HG03039 (cell line): ENCODE measurements around the gene ROGDI.
A peak's percentile ranks its signal among the peaks of the same experiment; 100 is the strongest.

ENCODE experiments used
- ATAC-seq: cut with Tn5 transposase; IDR thresholded peaks from one replicate; pipeline ENCODE4 v1.9.1; 2021; ENCODE audit warnings: mild to moderate bottlenecking, moderate library complexity; ENCODE audit not compliant: unreplicated experiment

ROGDI gene

GRCh38 chr16:4768549-4769305 lies 33.7 kb downstream of the ROGDI start:
- ATAC-seq, result peak; percentile 50

DNA sequence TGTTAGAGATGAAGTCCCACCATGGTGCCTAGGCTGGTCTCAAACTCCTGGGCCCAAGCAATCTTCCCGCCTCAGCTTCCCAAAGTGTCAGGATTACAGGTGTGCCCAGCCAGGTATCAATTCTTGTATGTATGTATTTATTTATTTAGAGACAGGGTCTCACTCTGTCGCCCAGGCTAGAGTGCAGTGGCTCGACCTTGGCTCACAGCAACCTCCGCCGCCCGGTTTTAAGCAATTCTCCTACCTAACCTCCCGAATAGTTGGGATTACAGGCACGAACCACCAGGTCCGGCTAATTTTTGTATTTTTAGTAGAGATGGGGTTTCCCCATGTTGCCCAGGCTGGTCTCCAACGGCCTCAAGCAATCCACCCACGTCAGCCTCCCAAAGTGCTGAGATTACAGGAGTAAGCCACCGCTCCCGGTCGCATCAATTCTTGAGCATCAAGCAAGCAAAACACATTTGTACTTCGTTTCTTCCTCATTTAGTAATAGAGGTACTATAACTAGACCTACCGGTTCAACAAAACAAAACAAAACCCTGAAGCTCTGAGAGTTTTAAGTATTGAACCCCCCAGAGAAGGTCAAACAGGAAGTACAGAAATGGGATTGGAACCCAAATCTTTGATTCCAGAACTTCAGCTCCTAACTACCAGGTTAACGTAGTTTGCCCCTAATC lies 34.4 kb downstream of the ROGDI start:
- ATAC-seq, result no peak

DNA sequence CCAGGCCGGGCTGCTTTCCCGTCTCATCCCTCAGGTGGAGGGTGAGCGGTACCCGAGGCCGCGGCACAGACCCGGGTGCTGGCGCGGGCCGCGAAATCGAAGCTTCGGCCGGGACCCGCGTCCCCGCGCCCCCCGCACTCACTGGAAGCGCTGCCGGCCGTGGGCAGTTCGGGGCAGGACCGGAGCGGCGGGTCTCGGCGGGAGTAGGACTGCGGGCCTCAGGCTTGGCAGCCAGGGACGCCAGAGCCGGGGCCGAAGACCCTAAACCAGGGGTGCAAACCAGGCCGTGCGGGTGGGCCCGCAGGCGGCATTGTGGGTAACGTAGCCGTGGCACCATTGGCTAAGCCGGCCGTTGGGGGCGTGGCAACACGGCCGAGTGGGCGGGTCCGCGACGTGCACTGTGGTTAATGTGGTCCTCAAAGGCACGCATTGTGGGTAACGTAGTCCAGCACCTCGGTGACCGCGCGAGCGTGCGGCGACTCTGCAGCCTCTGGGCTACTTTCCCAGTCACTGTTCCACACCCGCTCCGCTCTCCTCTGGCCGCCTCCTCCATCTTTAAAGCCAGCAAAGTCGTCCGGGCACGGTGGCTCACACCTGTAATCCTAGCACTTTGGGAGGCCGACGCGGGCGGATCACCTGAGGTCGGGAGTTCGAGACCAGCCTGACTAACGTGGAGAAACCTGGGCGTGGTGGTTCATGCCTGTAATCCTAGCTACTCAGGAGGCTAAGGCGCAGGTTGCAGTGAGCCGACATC lies 35.4 kb downstream of the ROGDI start, which contains the start of gene ZNF500:
ZNF500 (minus strand) TSS at position 288 of the 754 bp plus-strand sequence. CDS start 1,184 bp downstream, outside the sequence.
- peak; percentile 72 for ATAC-seq

- ATAC-seq, result no peak
These were observed 36.6 kb downstream of the ROGDI start for GRCh38 chr16:4765511-4766474.

GRCh38 chr16:4763791-4764190 lies 38.6 kb downstream of the ROGDI start:
- no peak for ATAC-seq

- ATAC-seq, result no peak
These were observed 40.2 kb downstream of the ROGDI start for GRCh38 chr16:4762205-4762604.

- no peak for ATAC-seq
These were observed 42.1 kb downstream of the ROGDI start for GRCh38 chr16:4760221-4760910.

DNA sequence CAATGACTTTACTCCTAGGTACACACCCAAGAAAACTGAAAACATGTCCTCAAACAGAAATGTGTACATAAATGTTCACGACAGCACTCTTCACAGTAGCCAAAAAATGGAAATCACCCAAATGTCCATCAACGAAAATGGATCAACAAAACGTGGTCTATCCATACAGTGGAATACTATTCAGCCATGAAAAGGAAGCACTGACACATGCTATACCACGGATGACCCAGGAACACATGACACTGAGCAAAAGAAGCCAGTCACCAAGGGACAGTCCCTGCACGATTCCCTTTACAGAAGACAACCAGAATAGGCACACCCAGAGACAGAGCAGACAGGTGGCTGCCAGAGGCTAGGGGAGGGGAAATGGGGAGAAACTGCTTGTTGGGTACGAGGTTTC lies 46.7 kb downstream of the ROGDI start:
- no peak for ATAC-seq

DNA sequence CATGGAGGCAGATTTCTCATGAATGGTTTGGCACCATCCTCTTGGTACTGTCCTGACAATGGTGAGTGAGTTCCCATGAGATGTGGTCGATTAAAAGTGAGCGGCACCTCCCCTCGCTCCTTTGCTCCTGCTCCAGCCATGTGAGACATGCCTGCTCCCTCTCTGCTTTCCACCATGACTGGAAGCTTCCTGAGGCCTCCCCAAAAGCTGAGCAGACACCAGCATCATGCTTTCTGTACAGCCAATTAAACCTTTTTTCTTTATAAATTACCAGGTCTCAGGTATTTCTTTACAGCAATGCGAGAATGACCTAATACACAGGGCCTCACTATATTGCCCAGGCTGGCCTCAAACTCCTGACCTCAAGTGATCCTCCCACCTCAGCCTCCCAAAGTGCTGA lies 47.6 kb downstream of the ROGDI start:
- ATAC-seq, result no peak

DNA sequence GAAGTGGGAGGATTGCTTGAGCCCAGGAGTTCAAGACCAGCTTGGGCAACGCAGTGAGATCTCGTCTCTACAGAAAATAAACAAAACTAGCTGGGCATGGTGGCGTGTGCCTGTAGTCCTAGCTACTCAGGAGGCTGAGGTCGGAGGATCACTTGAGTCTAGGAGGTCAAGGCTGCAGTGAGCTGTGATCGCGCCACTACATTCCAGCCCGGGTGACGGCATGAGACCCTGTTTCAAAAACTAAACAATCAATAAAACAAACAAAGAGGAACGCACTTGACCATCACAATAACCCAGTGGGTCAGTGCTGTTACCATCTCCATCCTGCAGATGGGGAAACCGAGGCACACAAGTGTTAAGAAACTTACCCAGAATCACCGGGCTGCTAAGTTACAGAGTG lies 49.2 kb downstream of the ROGDI start:
- no peak for ATAC-seq

DNA sequence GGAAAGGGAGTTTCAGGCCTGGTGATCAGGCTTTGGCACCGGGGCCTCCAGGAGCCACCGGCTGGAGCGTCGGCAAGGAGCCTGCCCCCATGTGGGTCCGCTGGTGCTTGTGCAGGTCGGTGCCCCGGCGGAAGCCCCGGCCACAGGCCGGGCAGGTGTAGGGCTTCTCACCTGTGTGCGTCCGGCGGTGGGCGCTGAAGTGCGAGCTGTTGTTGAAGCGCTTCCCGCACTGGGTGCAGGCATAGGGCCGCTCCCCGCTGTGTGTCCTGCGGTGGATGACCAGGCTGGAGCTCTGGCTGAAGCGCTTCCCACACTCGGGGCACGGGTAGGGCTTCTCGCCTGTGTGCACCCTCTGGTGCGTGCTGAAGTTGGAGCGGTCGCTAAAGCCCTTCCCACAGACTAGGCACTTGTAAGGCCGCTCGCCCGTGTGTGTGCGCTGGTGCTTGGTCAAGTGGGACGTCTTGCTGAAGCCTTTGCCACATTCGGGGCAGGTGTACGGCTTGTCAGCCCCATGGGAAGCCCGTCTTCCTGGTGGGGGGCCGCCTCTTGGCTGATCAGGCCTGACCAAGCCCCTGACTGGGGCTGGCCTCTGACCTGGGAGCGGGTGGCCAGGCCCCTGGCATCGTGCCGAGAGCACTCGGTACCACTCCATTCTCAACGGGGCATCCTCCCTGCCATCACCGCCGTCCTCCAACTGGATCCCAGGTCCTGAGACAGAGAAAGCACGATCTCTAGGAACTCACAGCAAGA lies 49.9 kb downstream of the ROGDI start:
- ATAC-seq, result no peak

GRCh38 chr16:4750896-4751295 lies 51.5 kb downstream of the ROGDI start:
- ATAC-seq, result no peak

DNA sequence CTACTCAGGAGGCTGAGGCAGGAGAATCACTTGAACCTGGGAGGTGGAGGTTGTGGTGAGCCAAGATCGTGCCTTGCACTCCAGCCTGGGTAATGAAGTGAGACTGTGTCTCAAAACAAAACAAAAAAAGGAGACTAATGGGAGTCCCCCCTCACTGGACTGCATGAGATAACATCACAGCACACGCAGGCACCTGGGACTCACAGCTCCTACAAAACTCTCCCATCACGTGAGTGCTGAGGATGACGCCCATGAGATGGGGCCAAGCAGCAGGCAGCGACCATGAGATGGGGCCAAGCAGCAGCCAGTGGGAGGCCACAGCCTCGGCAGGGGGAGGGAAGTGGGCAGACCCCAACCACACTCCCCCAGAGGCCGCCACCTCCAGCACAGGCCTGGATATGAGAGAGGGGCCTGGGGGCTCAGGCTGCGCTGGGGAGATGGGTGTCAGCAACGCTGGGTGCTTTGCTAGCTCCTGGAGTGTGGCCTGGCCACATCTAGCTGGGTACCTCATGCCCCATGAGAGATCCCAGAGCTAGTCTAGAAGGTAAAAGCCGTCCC lies 52.7 kb downstream of the ROGDI start:
- no peak for ATAC-seq

GRCh38 chr16:4748682-4749411 lies 53.6 kb downstream of the ROGDI start:
- no peak for ATAC-seq

DNA sequence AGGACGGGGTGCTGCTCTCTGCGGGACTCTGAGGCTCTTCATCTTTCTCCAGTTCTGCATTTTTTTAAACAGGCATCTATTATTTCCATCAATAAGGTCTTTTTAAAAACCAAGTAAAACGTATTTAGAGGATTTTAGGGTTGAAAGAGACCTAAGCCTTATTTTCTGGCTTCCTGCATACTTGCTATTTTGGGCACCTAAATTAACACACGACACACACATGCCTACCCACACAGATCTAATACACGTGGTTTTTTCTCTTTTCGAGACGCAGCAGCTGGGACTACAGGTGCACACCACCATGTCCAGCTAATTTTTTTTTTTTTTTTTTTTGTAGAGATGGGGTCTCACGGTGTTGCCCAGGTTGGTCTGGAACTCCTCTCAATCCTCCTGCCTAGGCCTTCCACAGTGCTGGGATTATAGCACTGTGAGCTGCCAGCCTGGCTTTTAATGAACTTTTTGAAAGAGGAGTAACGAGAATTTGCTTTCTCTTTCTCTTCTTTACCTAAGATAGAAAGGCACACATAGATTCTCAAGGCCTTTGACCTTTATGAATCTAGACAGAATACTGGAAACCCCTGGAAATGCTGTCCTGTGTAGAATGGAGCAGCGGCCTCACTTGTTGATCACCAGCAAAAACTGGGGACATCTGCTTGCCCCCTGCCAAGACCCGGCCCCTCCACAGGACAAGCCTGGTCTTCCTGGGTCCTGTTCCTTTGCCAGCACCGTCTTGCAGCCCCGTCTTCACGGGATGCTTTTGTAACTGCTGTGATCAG lies 54.3 kb downstream of the ROGDI start:
- ATAC-seq, result no peak

- ATAC-seq, result no peak
These were observed 55.4 kb downstream of the ROGDI start for GRCh38 chr16:4746991-4747574.
